ENCODE measurements around the gene TTC22.

Gene TTC22

DNA sequence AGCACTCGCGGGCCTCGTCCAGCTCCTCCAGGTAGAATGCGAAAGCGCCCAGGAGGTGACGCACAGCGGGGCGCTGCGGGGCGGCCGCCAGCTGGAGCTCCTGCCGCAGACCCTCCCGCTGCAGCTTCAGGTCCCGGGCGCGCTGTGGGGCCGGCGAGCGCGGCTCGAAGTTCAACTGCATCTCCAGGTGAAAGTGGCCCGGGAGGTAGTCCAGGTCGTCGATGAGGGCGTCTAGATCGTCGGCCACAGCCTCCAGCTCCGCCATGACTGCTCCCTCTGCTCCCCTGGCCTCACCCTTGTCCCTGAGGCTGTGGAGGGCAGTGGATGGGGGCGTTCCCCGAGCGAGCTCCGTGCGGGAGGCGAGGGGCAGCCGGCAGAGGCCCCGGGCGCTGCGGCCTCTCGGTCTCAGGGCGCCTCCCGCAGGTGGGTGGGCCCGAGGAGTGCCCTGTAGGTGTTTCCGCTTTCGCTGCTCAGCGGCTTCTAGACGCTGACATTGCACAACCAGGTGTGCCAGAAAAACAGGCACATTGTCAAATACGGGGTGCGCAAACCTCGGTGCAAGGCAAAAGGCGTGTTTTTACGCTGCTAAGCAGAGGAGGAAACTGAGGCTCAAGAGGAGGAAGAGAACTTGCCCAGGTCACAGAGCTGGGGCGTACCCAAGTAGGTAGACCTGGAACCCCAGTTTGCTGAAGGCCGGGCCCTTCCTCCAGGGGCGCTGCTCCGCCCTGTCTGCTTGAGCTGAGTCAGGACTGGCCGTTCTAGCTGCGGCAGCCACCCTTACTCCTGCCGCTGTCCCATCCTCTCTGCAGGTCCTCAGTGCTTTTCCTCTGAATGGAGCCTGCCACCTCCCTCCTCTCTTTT, at the start of gene TTC22:
Gene TTC22, minus strand, starts transcription at position 425 of the 861 bp plus-strand sequence. Its CDS starts 160 bp downstream, at position 265.
- no peaks in the 10 kb centered on the region for H3K36me3 ChIP-seq (ENCODE audit: insufficient read depth, low read length)
- peak within 1 kb of the TSS; percentile 56 to 61 for H3K4me3 ChIP-seq (ENCODE audit: low read depth in 1 of 2, low read length in 2 of 2)
- no peaks in the 10 kb centered on the region for H3K9me3 ChIP-seq (ENCODE audit: low read length)
- peaks cover 26% of the 10 kb centered on the region for H3K4me1 ChIP-seq (ENCODE audit: insufficient read depth, low read length)
- H3K27ac ChIP-seq (ENCODE audit: low read depth, low read length), result peak within 1 kb of the TSS; percentile 16
- H3K9ac ChIP-seq (ENCODE audit: low read length), result no peak within 1 kb of the TSS
- H3K27me3 ChIP-seq (ENCODE audit: control insufficient read depth in 1 of 2, insufficient read depth in 2 of 2, low read length in 2 of 2), result peaks cover 0 to 4% of the 10 kb centered on the region in 2 donors

- H3K27ac ChIP-seq (ENCODE audit: low read depth, low read length), result no peak overlapping the region
- no peaks in the 10 kb centered on the region for H3K9me3 ChIP-seq (ENCODE audit: low read length)
- no peak overlapping the region for H3K9ac ChIP-seq (ENCODE audit: low read length)
- no peaks in the 10 kb centered on the region for H3K36me3 ChIP-seq (ENCODE audit: insufficient read depth, low read length)
- no peak overlapping the region for H3K4me3 ChIP-seq (ENCODE audit: low read depth in 1 of 2, low read length in 2 of 2)
- no peaks in the 10 kb centered on the region for H3K4me1 ChIP-seq (ENCODE audit: insufficient read depth, low read length)
- no peaks in the 10 kb centered on the region for H3K27me3 ChIP-seq (ENCODE audit: control insufficient read depth in 1 of 2, insufficient read depth in 2 of 2, low read length in 2 of 2)
These were observed 49.6 kb upstream of the TTC22 start for GRCh38 chr1:54850737-54851136.

DNA sequence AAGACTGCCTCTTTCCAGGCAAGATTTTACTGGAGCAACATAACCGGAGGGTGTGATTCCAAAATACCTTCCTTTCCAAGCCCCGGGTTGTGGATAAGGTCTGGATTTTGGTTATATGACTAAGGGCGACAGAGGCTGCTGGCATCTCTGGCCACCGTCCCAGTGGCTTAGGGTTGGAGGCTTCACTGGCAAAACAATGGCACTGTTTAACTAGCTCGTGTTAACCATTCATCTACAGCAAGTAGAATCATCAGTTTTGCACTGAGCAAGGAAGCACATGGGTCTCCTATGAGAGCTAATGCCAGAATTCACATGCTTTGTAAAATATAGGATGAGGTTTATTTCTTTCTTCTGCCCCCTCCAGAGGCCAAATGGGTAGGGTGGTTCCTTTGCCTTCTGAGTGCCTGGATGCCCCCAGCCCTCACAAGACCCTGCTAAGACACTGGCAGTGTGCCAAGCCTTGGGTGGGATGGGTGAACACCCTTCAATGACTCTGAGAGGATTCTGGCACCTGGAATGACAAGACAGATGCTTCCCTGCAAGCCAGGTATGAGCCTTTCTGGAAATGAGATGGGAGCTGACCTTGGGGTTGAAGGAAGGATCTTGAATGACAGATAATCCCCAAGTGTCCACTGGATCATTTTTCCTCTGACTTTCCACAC, 49.1 kb upstream of the TTC22 start:
- Histone ChIP-seq H3K27me3 (ENCODE audit: control insufficient read depth in 1 of 2, insufficient read depth in 2 of 2, low read length in 2 of 2) (no peaks in the 10 kb centered on the region), H3K36me3 (ENCODE audit: insufficient read depth, low read length) (no peaks in the 10 kb centered on the region), H3K9ac (ENCODE audit: low read length) (no peak overlapping the region), H3K4me1 (ENCODE audit: insufficient read depth, low read length) (no peaks in the 10 kb centered on the region), H3K9me3 (ENCODE audit: low read length) (no peaks in the 10 kb centered on the region), H3K27ac (ENCODE audit: low read depth, low read length) (no peak overlapping the region), H3K4me3 (ENCODE audit: low read depth in 1 of 2, low read length in 2 of 2) (no peak overlapping the region)

- H3K4me1 ChIP-seq (ENCODE audit: insufficient read depth, low read length), result no peaks in the 10 kb centered on the region
- no peaks in the 10 kb centered on the region for H3K9me3 ChIP-seq (ENCODE audit: low read length)
- no peak overlapping the region for H3K9ac ChIP-seq (ENCODE audit: low read length)
- H3K4me3 ChIP-seq (ENCODE audit: low read depth in 1 of 2, low read length in 2 of 2), result no peak overlapping the region
- no peaks in the 10 kb centered on the region for H3K27me3 ChIP-seq (ENCODE audit: control insufficient read depth in 1 of 2, insufficient read depth in 2 of 2, low read length in 2 of 2)
- H3K36me3 ChIP-seq (ENCODE audit: insufficient read depth, low read length), result no peaks in the 10 kb centered on the region
- no peak overlapping the region for H3K27ac ChIP-seq (ENCODE audit: low read depth, low read length)
These were observed 48.3 kb upstream of the TTC22 start for GRCh38 chr1:54849219-54850068.

DNA sequence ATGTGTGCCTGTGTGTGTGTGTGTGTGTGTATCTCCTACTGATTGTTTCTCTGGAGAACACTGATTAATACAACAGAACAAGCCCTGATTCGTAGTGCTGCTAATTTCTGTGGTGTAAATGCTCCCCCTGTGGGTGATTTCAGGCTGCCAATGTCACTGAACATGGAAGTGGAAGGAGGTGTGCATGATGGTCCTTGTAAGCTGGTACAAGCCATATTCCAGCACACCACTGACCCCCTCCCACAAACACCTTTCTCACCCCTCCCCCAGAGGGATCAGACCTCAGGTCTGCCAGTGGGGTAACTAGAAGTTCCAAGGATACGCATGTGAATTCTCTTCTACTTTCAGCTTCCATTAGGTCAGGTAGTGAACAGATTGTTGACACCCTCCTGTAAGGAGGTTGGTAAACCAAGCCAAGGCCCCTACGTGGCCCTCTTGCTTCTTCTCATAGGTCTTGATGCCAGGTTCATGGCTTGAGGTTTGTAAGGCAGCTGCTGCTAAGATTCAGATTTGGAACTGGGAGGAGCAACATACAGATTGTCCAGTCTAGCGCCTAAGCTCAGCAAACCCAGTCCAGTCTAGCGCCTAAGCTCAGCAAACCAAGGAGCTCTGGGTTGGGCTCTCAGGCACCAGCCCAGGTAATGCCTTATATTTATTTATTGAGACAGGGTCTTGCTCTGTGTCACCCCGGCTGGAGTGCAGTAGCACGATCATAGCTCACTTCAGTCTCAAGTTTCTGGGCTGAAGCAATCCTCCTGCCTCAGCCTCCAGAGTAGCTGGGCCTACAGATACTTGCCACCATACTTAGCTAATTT, 47.2 kb upstream of the TTC22 start:
- H3K9me3 ChIP-seq (ENCODE audit: low read length), result no peaks in the 10 kb centered on the region
- H3K4me3 ChIP-seq (ENCODE audit: low read depth in 1 of 2, low read length in 2 of 2), result no peak overlapping the region
- H3K36me3 ChIP-seq (ENCODE audit: insufficient read depth, low read length), result no peaks in the 10 kb centered on the region

DNA sequence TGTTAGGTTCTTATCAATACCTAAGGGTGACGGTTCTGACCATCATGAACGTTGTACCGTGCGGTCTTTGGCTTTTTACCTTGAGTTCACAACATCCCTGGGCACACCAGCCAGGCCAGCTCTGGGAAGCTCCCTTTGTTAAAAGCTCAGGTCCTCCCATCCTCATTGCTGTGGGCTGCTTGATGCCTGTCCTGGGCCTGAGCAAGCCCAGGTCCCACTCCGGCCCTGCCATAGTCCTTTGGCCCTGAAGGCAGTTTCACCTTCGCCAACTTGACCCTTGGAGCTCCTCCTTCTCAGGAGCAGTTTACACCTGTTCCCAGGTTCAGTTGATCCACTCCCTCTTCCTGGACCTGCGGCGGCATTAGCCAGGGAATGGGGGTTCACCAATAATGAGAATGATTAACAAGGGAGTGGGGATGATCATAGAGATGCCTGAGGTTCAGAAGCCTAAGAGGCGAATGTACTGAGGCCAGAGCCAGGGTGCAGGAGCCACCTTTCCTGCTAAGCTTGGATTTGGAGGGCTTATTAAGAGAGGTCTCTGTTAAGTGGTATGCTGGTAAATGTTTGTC, 45.7 kb upstream of the TTC22 start:
- Histone ChIP-seq H3K27ac (ENCODE audit: low read depth, low read length) (no peak overlapping the region), H3K4me3 (ENCODE audit: low read depth in 1 of 2, low read length in 2 of 2) (no peak overlapping the region), H3K4me1 (ENCODE audit: insufficient read depth, low read length) (no peaks in the 10 kb centered on the region), H3K36me3 (ENCODE audit: insufficient read depth, low read length) (no peaks in the 10 kb centered on the region), H3K27me3 (ENCODE audit: control insufficient read depth in 1 of 2, insufficient read depth in 2 of 2, low read length in 2 of 2) (no peaks in the 10 kb centered on the region), H3K9ac (ENCODE audit: low read length) (no peak overlapping the region), H3K9me3 (ENCODE audit: low read length) (no peaks in the 10 kb centered on the region)

More for the DNA sequence above, 47.2 kb upstream of the TTC22 start:
- Histone ChIP-seq H3K9ac (ENCODE audit: low read length) (no peak overlapping the region), H3K4me1 (ENCODE audit: insufficient read depth, low read length) (no peaks in the 10 kb centered on the region), H3K27ac (ENCODE audit: low read depth, low read length) (no peak overlapping the region), H3K27me3 (ENCODE audit: control insufficient read depth in 1 of 2, insufficient read depth in 2 of 2, low read length in 2 of 2) (no peaks in the 10 kb centered on the region)

DNA sequence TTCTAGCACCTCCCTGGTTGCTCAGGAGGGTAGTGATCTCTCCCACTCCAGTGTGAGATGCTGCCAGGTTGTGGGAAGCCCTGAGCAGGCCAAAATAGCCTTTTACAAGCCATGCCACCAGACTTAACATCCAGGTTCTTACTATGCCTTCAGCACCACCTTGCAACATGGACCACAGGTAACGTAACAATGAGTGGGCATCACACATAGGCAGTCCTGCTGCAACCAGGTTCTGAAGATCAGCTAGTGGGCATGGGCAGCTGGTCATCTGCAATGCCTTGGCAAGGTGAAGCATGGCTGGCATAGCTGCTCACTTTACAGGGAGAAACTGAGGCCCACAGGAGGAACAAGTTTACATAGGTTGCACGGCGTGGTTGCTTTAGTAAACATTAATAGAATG, 45.2 kb upstream of the TTC22 start:
- Histone ChIP-seq H3K9ac (ENCODE audit: low read length) (no peak overlapping the region), H3K27me3 (ENCODE audit: control insufficient read depth in 1 of 2, insufficient read depth in 2 of 2, low read length in 2 of 2) (no peaks in the 10 kb centered on the region), H3K4me1 (ENCODE audit: insufficient read depth, low read length) (no peaks in the 10 kb centered on the region), H3K36me3 (ENCODE audit: insufficient read depth, low read length) (no peaks in the 10 kb centered on the region), H3K4me3 (ENCODE audit: low read depth in 1 of 2, low read length in 2 of 2) (no peak overlapping the region), H3K27ac (ENCODE audit: low read depth, low read length) (no peak overlapping the region), H3K9me3 (ENCODE audit: low read length) (no peaks in the 10 kb centered on the region)

GRCh38 chr1:54845772-54846171, 44.6 kb upstream of the TTC22 start:
- H3K4me1 ChIP-seq (ENCODE audit: insufficient read depth, low read length), result no peaks in the 10 kb centered on the region
- H3K27ac ChIP-seq (ENCODE audit: low read depth, low read length), result no peak overlapping the region
- no peaks in the 10 kb centered on the region for H3K36me3 ChIP-seq (ENCODE audit: insufficient read depth, low read length)
- no peaks in the 10 kb centered on the region for H3K27me3 ChIP-seq (ENCODE audit: control insufficient read depth in 1 of 2, insufficient read depth in 2 of 2, low read length in 2 of 2)
- no peak overlapping the region for H3K4me3 ChIP-seq (ENCODE audit: low read depth in 1 of 2, low read length in 2 of 2)
- no peak overlapping the region for H3K9ac ChIP-seq (ENCODE audit: low read length)
- H3K9me3 ChIP-seq (ENCODE audit: low read length), result no peaks in the 10 kb centered on the region

- Histone ChIP-seq H3K4me3 (ENCODE audit: low read depth in 1 of 2, low read length in 2 of 2) (no peak overlapping the region), H3K9ac (ENCODE audit: low read length) (no peak overlapping the region), H3K27ac (ENCODE audit: low read depth, low read length) (no peak overlapping the region), H3K27me3 (ENCODE audit: control insufficient read depth in 1 of 2, insufficient read depth in 2 of 2, low read length in 2 of 2) (no peaks in the 10 kb centered on the region), H3K9me3 (ENCODE audit: low read length) (no peaks in the 10 kb centered on the region), H3K36me3 (ENCODE audit: insufficient read depth, low read length) (no peaks in the 10 kb centered on the region), H3K4me1 (ENCODE audit: insufficient read depth, low read length) (no peaks in the 10 kb centered on the region)
These were observed 43.4 kb upstream of the TTC22 start for GRCh38 chr1:54844564-54844963.

GRCh38 chr1:54843449-54843848, 42.3 kb upstream of the TTC22 start:
- Histone ChIP-seq H3K36me3 (ENCODE audit: insufficient read depth, low read length) (no peaks in the 10 kb centered on the region), H3K9ac (ENCODE audit: low read length) (no peak overlapping the region), H3K4me3 (ENCODE audit: low read depth in 1 of 2, low read length in 2 of 2) (no peak overlapping the region), H3K4me1 (ENCODE audit: insufficient read depth, low read length) (no peaks in the 10 kb centered on the region), H3K9me3 (ENCODE audit: low read length) (no peaks in the 10 kb centered on the region), H3K27me3 (ENCODE audit: control insufficient read depth in 1 of 2, insufficient read depth in 2 of 2, low read length in 2 of 2) (no peaks in the 10 kb centered on the region), H3K27ac (ENCODE audit: low read depth, low read length) (no peak overlapping the region)
